Tibial artery (tissue), 4 donors: ENCODE results near the gene TMEM178A.

Source experiments
- DNase-seq, 2 donors: peaks; one replicate each; pipeline ENCODE4 v3.0.0-alpha.2; 2019
- H3K27ac ChIP-seq, 2 donors: fragments of 200-600 bp; sonication (generic) in 1 of 2; 1 replicate in 1 of 2; 2 replicates in 1 of 2; pipeline ENCODE4 v1.5.1; 2018 to 2019; ENCODE audit warnings: mild to moderate bottlenecking in 1 of 2
- H3K27me3 ChIP-seq, 2 donors: fragments of 200-600 bp; sonication (generic) in 1 of 2; one replicate each; pipeline versions ENCODE4 v1.5.1 to v1.6.0; 2016 to 2019
- H3K36me3 ChIP-seq, 3 donors: fragments of 200-600 bp; sonication (generic) in 2 of 3; one replicate each; pipeline ENCODE4 v1.5.1; 2016 to 2019; ENCODE audit warnings: mild to moderate bottlenecking in 2 of 3
- H3K4me1 ChIP-seq, 4 donors: fragments of 200-600 bp; sonication (generic) in 2 of 4; 1 replicate in 3 of 4; 2 replicates in 1 of 4; pipeline ENCODE4 v1.5.1; 2016 to 2019
- H3K4me3 ChIP-seq, 2 donors: fragments of 200-600 bp; sonication (generic) in 1 of 2; 1 replicate in 1 of 2; 2 replicates in 1 of 2; pipeline ENCODE4 v1.5.1; 2018 to 2019; ENCODE audit warnings: mild to moderate bottlenecking in 2 of 2
- H3K9me3 ChIP-seq, 3 donors: fragments of 200-600 bp; sonication (generic) in 1 of 3; one replicate each; pipeline ENCODE4 v1.5.1; 2016 to 2019
- CTCF ChIP-seq, 2 experiments: fragments of 200-600 bp in 1 of 2; fragments of 450-650 bp in 1 of 2; IDR thresholded peaks; one replicate each; pipeline ENCODE4 v1.5.1; 2017 to 2019; ENCODE audit warnings: antibody characterized with exemption in 2 of 2, mild to moderate bottlenecking in 1 of 2, moderate library complexity in 1 of 2
- intact Hi-C: fragments of 100-400 bp; cut with DNase I; formaldehyde crosslinking; loops from one replicate; pipeline ENCODE4 v1.15.0; 2023; ENCODE audit warnings: low total_unique reads

TMEM178A gene

DNA sequence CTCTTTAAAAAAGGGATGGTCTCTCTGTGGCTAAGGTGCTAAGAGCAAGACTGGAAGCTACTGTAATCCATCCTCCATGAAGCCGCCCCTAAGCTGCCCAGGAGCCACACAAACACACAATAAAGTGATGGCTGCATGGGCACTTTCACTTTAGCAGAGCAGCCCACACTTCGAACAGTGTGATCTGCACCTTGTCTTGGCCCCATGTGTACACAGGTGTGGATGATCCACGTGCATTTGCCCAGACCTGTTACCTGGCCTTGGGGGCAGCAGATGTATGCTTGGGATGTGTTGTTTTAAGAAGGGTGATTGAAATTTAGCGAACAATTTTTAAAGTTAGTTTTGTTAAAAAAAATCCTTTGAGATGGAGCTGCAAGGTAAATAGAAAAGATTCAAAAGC, 39.9 kb downstream of the TMEM178A start:
- Histone ChIP-seq H3K4me3 (no peak overlapping the region), H3K4me1 (no peaks in the 10 kb centered on the region), H3K27me3 (no peaks in the 10 kb centered on the region), H3K9me3 (peaks cover 0 to 15% (median 0%) of the 10 kb centered on the region in 3 donors), H3K36me3 (no peaks in the 10 kb centered on the region), H3K27ac (no peak overlapping the region)
- intact Hi-C loops, result no loop called here
- no peak for TF ChIP-seq CTCF (IDR thresholded peaks at IDR 0.05)
- no peak for DNase-seq

GRCh38 chr2:39706312-39706711, 40.6 kb downstream of the TMEM178A start:
- no peak for DNase-seq
- H3K9me3 ChIP-seq, result peaks cover 0 to 8% (median 0%) of the 10 kb centered on the region in 3 donors
- intact Hi-C loops, result no loop called here

GRCh38 chr2:39706945-39707344, 41.2 kb downstream of the TMEM178A start:
- H3K4me1 ChIP-seq, result no peaks in the 10 kb centered on the region
- no peak overlapping the region for H3K27ac ChIP-seq
- no peak for DNase-seq
- no peak for TF ChIP-seq CTCF (IDR thresholded peaks at IDR 0.05)
- H3K27me3 ChIP-seq, result no peaks in the 10 kb centered on the region
- no peaks in the 10 kb centered on the region for H3K36me3 ChIP-seq
- peaks cover 0 to 5% (median 0%) of the 10 kb centered on the region in 3 donors for H3K9me3 ChIP-seq
- intact Hi-C loops, result no loop called here
- no peak overlapping the region for H3K4me3 ChIP-seq

More at GRCh38 chr2:39706312-39706711, 40.6 kb downstream of the TMEM178A start:
- H3K4me1 ChIP-seq, result no peaks in the 10 kb centered on the region
- no peak for TF ChIP-seq CTCF (IDR thresholded peaks at IDR 0.05)
- H3K36me3 ChIP-seq, result no peaks in the 10 kb centered on the region
- H3K27me3 ChIP-seq, result no peaks in the 10 kb centered on the region
- H3K27ac ChIP-seq, result no peak overlapping the region
- no peak overlapping the region for H3K4me3 ChIP-seq

DNA sequence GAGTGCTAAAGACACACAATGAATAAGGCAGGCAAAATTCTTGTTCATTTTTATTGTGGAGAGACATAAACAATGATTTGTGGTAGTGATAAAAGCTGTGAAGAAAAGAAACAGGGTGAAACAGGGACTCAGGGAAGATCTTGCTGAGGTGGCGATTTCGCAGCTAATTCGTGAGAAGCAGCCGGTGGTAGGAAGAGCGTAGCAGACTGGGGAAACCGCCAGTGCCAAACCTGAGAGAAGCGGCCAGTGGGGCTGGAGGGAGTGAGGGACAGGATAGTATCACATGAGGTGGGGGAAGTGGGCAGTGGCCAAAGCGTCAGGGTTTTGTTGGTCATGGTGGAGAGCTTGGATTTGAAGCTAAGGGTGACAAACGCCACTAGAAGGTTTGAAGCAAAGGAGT, 42.3 kb downstream of the TMEM178A start:
- H3K27ac ChIP-seq, result no peak overlapping the region

GRCh38 chr2:39710807-39711206, 45.1 kb downstream of the TMEM178A start:
- H3K27ac ChIP-seq, result no peak overlapping the region
- no peak for TF ChIP-seq CTCF (IDR thresholded peaks at IDR 0.05)
- no peaks in the 10 kb centered on the region for H3K36me3 ChIP-seq
- no peaks in the 10 kb centered on the region for H3K27me3 ChIP-seq
- H3K4me3 ChIP-seq, result no peak overlapping the region
- intact Hi-C loops, result no loop called here
- no peaks in the 10 kb centered on the region for H3K9me3 ChIP-seq
- no peak for DNase-seq
- H3K4me1 ChIP-seq, result no peaks in the 10 kb centered on the region

More for the DNA sequence above, 42.3 kb downstream of the TMEM178A start:
- no peaks in the 10 kb centered on the region for H3K9me3 ChIP-seq
- no peak for DNase-seq
- no peaks in the 10 kb centered on the region for H3K36me3 ChIP-seq
- intact Hi-C loops, result no loop called here
- no peak overlapping the region for H3K4me3 ChIP-seq
- no peaks in the 10 kb centered on the region for H3K4me1 ChIP-seq
- no peaks in the 10 kb centered on the region for H3K27me3 ChIP-seq
- no peak for TF ChIP-seq CTCF (IDR thresholded peaks at IDR 0.05)

DNA sequence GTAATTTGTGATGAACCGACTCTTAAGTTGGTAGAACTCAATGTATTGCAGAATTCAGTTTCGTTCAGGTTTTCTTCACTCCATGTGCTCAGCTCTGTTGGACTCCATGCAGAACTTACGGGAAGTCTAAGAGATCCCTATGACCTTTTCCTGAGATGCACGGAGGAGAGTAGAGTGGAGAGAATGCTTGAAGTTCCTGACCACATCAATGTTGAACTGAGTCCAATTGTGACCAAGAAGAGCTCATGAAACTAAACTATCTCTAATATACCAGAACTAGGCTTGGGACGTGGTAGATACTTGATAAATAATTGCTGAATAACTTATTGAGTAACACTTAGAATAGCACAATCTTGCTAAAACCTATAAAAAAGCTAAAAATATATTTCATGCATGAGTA, 47.2 kb downstream of the TMEM178A start:
- DNase-seq, result no peak
- no peaks in the 10 kb centered on the region for H3K27me3 ChIP-seq

More for the DNA sequence above, 47.2 kb downstream of the TMEM178A start:
- Histone ChIP-seq H3K4me1 (no peaks in the 10 kb centered on the region), H3K27ac (no peak overlapping the region), H3K4me3 (no peak overlapping the region), H3K36me3 (no peaks in the 10 kb centered on the region), H3K9me3 (no peaks in the 10 kb centered on the region)
- no peak for TF ChIP-seq CTCF (IDR thresholded peaks at IDR 0.05)
- intact Hi-C loops, result no loop called here
